ENCODE measurements around the gene SLC26A11. TPM values are rescaled to one million over a fixed set of nuclear protein-coding genes. Genes with fewer than 3 reads are reported as not detected.

The SLC26A11 gene
- total RNA-seq, 1 donor from 2014 or later: 51.6 TPM

DNA sequence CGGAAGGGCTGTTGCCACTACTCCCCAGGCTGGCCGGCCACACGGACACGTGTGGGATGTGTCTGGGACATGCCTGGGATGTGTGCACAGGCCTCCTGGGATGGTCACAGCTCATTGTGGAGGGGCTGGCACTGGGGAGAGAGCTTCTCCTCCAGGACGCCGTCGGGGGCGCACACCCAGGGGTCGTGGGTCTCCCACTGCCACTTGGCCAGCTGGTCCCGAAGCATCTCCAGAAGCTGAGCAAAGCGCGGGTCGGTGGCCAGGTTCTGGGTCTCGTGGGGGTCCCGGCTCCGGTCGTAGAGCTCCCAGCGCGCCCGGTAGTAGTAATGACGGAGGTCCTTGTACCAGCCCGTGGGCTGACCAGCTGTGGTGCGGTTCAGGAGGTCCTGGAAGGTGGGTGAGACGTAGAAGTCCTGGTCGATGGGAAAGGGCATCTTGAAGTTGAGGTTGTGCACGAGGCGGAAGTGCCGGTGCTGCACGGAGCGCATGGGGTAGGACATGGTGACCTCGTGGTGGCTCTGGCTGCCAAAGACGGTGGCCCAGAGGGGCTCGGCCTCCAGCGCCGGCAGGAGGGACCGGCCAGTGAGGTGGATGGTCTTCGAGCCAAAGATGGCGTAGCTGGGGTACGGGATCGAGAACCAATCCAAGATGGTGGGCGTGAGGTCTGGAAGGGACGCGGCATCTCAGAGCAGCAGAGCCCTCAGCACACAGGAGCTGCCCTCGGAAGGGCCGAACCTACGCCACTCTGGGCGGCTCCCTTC, 9.7 kb upstream of the SLC26A11 start:
- no peak overlapping the region for H3K27ac ChIP-seq
- peaks cover 4% of the 10 kb centered on the region for H3K4me1 ChIP-seq
- no peaks in the 10 kb centered on the region for H3K27me3 ChIP-seq
- no peak for TF ChIP-seq CTCF (IDR thresholded peaks at IDR 0.05)
- intact Hi-C loops (cut with DNase I): no loop called here
- no peaks in the 10 kb centered on the region for H3K9me3 ChIP-seq
- DNase-seq (no peak), ATAC-seq (no peak)
- H3K4me3 ChIP-seq: no peak overlapping the region
- H3K36me3 ChIP-seq: peaks cover 63% of the 10 kb centered on the region

DNA sequence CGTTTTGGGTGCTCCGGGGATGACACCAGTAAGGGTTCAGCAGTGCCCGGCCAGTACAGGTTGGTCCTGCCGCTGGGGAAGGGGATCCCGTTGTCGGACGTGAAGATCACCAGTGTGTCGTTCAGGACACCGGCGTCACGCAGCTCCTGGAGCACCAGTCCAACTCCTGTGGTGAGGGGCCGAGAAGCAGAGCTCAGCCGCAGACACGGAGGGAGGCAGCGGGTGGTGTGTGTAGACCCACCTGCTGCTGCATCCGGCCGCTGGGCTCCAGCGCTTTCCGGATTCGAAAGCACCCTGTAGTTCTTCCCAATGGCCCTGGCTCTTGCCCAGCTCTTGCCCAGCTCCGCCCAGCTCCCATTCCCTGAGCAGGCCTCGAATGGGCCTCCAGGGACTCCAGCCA, 8.1 kb upstream of the SLC26A11 start:
- Histone ChIP-seq H3K9me3 (no peaks in the 10 kb centered on the region), H3K4me1 (peaks cover 4% of the 10 kb centered on the region), H3K4me3 (no peak overlapping the region), H3K27me3 (no peaks in the 10 kb centered on the region), H3K27ac (peak overlapping the region; percentile 42), H3K36me3 (peaks cover 68% of the 10 kb centered on the region)
- no peak for TF ChIP-seq CTCF (IDR thresholded peaks at IDR 0.05)
- DNase-seq (no peak), ATAC-seq (no peak)
- intact Hi-C loops (cut with DNase I): no loop called here

DNA sequence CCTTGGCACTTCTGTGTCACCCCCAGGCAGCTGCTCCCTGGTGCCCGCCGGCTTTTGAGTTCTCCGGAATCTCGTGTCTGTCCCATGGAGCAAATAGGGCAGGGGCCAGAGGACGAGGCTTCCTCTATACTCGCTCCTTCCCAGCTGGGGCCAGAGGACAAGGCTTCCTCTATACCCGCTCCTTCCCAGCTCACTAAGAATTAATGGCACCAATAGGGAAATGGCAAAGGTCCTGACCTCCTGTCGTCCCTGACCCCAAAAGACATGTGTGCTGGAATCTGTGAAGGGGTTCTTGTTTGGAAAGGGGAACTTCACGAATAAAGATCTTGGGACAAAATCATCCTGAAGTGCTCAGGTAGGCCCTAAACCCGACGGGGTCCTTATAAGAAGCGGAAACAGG, 7.7 kb upstream of the SLC26A11 start:
- intact Hi-C loops (cut with DNase I): no loop called here
- Histone ChIP-seq H3K4me1 (peaks cover 4% of the 10 kb centered on the region), H3K4me3 (no peak overlapping the region), H3K27me3 (no peaks in the 10 kb centered on the region), H3K9me3 (no peaks in the 10 kb centered on the region), H3K36me3 (peaks cover 68% of the 10 kb centered on the region), H3K27ac (peak overlapping the region; percentile 42)
- no peak for TF ChIP-seq CTCF (IDR thresholded peaks at IDR 0.05)
- DNase-seq: no peak
- peak; percentile 32 for ATAC-seq

GRCh38 chr17:80212962-80213642, 7.1 kb upstream of the SLC26A11 start:
- Histone ChIP-seq H3K27me3 (no peaks in the 10 kb centered on the region), H3K4me3 (no peak overlapping the region), H3K9me3 (no peaks in the 10 kb centered on the region), H3K27ac (no peak overlapping the region), H3K4me1 (peaks cover 4% of the 10 kb centered on the region), H3K36me3 (peaks cover 68% of the 10 kb centered on the region)
- intact Hi-C loops (cut with DNase I): no loop called here
- ATAC-seq (peak; percentile 44), DNase-seq (peak; percentile 88)
- no peak for TF ChIP-seq CTCF (IDR thresholded peaks at IDR 0.05)

DNA sequence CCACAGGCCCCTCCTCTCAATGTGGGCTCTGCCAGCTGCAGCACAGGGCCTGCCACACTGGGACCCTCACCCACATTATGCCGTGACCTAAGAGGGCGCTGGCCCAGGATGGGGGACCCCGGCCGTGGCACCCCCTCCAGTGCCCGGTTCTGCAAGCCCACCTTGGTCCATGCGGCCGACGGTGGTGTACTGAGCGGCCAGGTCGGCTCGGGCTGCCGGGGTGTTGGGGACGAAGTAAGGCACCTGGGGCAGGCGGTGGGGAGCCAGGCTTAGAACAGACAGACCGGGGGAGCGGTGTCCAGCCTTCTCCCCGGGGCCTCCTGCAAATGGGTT, 6.6 kb upstream of the SLC26A11 start:
- Histone ChIP-seq H3K4me1 (peaks cover 8% of the 10 kb centered on the region), H3K4me3 (no peak overlapping the region), H3K27me3 (no peaks in the 10 kb centered on the region), H3K9me3 (no peaks in the 10 kb centered on the region), H3K36me3 (peaks cover 65% of the 10 kb centered on the region), H3K27ac (no peak overlapping the region)
- intact Hi-C loops (cut with DNase I): no loop called here
- no peak for TF ChIP-seq CTCF (IDR thresholded peaks at IDR 0.05)
- no peak for ATAC-seq
- no peak for DNase-seq
